GM20431 (cell line): ENCODE measurements around the gene SPAG5.

ENCODE experiments used
- in situ Hi-C: fragments of 300-500 bp; cut with MseI, MboI; formaldehyde crosslinking; loops from one replicate; pipeline ENCODE4 v1.15.0; 2020; ENCODE audit warnings: low sequenced_read_pairs; ENCODE audit not compliant: unreplicated experiment

SPAG5 gene

DNA sequence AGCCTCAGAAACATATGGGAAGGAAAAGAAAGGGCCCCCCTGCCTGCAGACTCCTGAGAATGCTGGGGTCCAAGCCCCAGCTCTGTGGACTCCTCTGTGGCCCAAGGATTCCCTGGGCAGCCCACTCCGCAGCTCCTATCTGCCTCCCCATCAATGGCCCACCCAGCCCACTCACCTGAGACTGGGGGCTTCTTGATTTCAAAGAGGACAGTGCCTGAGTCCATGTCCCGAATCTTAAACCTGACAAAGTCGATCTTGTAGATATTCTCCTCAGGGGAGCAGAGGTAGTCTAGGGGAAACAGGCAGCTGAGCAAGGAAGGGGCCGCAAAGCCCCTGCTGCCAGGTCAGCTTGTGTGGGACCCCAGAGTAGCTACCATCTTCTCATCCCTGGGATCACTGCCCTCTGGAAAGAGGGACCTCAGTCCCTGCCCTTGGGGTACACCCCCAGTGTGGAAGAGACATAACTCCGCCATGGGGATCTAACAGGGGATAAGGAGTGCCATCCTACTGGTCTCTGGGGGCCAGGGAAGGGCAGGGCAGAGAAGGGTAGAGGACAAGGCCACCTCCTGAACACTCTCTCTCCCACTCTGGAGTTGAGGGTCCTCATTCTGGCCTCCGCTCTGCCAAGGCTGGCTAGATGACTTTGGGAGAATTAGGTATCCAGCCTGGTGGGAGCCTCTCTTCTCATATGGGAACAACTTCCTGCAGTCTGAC lies 50.3 kb downstream of the SPAG5 start:
- in situ Hi-C loops: no loop called here

DNA sequence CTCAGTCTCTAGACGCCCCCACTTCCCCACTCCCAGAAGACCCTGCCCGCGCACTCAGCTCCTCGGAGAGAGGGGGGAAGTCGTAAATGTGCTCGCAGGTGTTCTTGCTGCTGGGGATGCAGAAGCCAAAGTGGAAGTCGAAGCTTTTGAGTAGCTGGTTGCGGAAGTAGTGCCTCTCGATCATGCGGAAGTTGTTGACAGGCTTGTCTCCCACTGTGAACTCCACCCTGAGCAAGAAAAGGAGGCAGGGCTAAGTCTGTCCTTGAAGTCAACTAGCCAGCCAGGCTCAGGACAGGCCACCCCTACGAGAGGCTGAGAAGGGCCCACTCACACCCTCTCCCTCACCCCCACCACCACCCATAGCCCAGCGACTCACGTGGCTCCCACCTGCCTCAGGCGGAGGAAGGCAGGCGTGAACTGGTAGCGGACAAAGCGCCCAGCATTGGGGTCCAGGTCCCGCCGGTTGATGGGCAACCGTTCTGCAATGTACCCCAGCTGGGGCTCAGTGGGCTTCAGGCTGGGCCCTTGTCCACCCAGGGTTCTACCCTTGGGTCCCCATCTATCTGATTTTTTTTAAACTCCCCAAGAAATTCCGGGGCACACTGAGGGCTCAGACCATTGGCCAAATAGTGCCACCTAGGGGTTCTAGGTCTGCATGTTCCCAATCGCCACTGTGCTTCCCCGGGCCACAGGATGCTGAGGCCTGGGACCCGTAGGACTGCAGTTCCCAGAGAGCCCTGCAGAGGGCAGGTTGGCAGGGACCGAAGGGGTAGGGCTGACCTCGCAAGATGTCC lies 51.0 kb downstream of the SPAG5 start:
- in situ Hi-C loops: no loop called here

DNA sequence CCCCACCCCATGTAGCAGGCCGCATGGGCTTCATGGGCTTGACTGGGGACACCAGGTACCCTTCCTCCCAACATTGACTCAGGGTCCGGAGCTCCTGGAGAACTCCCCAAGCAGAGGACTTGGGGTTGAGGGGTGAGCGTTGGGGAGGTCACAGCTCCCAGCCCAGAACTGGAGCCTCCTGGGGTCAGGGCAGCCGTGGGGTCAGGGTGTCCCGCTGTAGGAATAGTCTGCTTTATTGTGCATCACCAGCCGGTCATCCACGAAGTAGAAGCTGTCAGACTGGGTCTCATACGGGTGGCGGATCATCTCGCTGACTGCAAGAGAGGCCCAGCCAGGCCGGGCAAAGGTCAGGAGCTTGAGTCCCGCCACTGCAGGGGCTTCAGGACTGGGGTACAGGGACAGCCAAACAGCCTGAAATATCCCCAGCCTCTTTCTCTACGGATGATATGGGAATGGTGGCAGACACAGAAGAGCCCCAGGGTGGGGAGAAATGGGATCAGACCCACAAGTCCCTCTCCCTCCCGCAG lies 51.7 kb downstream of the SPAG5 start:
- in situ Hi-C loops: no loop called here

- in situ Hi-C loops: no loop called here
These were observed 52.9 kb downstream of the SPAG5 start for GRCh38 chr17:28545787-28546415.

- in situ Hi-C loops: no loop called here
These were observed 53.7 kb downstream of the SPAG5 start for GRCh38 chr17:28545141-28545503.

GRCh38 chr17:28544402-28545140 lies 54.3 kb downstream of the SPAG5 start:
- in situ Hi-C loops: no loop called here

- in situ Hi-C loops: no loop called here
These were observed 57.4 kb downstream of the SPAG5 start for GRCh38 chr17:28541439-28541838.

DNA sequence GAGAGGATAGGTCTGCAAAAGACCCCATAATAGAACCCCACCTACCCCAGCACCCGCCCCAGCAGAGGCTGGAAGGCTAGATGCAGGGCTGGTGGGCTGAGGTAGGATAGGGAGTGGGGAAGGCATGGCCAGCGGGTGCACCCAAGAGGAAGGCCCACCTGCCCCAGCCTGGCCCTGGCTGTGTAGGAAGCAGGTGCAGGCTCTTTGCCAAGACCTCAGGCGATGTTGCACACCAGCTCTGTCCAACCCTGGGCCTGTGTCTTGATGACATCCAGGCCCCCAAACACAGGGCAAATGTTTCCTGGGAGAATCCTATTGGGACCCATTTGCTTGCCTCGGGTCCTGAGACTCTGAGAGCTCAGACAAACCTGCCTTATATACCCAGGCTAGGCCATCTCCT lies 58.6 kb downstream of the SPAG5 start:
- in situ Hi-C loops: no loop called here

DNA sequence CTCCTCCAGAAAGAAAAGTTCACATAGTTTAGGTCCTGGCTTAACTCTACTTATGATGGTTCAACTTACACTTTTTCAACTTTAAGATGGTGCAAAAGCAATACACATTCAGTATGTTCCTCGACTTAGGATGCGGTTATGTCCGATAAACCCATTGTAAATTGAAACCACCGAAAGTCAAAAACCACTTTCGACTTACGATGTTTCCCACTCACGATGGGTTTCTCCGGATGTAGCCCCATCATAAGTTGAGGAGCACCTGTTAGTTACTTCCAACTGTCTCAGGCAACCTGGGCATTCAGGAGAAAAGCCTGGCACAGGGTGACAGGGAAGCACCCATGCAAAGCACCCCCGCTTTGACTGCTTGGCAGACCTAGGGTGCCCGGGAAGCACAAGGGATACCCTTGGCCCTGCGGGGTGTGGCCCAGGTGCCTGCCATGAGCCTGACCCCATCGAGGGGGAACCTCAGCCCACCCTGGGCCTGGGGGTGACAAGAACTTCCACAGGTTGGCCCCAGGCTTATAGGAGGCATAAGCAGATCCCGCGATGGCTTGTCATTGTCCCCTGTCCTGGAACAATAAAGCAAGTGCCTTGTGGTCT lies 60.4 kb downstream of the SPAG5 start:
- in situ Hi-C loops: loop anchor here (5.0 kb wide), 1 partner anchor 41 kb away; no protein-coding TSS in a partner anchor

DNA sequence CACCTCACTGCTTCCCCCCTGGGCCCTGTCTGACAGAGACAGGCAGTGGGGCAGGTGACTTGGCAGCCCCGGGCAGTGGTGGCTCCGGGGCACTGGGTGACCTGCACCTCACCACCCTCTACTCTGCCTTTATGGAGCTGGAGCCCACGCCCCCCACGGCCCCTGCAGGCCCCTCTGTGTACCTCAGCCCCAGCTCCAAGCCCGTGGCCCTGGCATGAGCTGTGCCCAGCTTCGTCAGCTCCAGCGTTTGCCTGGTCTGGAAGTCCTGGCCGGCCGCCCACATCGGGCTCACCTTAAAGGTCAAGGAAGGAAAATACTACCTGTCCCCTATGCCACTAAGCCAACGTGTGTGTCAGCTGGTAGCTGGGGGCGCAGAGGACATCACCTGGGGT lies 61.6 kb downstream of the SPAG5 start:
- in situ Hi-C loops: loop anchor here (5.0 kb wide), 1 partner anchor 40 kb away; no protein-coding TSS in a partner anchor

GRCh38 chr17:28536532-28537218 lies 62.1 kb downstream of the SPAG5 start:
- in situ Hi-C loops: loop anchor here (5.0 kb wide), 1 partner anchor 39 kb away; no protein-coding TSS in a partner anchor

DNA sequence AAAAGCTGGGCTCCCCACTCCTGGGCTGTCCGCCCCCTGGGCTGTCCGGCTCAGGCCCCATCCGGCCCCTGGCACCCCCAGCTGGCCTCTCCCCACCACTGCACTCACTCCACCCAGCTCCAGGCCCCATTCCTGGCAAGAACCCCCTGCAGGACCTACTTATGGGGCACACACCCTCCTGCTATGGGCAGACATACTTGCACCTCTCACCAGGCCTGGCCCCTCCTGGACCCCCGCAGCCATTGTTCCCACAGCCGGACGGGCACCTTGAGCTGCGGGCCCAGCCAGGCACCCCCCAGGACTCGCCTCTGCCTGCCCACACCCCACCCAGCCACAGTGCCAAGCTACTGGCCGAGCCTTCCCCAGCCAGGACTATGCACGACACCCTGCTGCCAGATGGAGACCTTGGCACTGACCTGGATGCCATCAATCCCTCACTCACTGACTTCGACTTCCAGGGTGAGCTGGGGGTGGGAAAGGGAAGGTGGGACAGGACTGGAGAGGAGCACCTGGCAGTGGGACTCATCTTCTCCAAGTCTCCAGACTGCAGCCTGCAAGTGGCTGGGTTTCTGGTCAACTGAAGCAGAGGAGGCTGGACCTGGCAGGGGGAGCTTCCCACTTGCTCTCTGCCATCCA lies 64.0 kb downstream of the SPAG5 start:
- in situ Hi-C loops: loop anchor here (5.0 kb wide), 1 partner anchor 38 kb away; no protein-coding TSS in a partner anchor

DNA sequence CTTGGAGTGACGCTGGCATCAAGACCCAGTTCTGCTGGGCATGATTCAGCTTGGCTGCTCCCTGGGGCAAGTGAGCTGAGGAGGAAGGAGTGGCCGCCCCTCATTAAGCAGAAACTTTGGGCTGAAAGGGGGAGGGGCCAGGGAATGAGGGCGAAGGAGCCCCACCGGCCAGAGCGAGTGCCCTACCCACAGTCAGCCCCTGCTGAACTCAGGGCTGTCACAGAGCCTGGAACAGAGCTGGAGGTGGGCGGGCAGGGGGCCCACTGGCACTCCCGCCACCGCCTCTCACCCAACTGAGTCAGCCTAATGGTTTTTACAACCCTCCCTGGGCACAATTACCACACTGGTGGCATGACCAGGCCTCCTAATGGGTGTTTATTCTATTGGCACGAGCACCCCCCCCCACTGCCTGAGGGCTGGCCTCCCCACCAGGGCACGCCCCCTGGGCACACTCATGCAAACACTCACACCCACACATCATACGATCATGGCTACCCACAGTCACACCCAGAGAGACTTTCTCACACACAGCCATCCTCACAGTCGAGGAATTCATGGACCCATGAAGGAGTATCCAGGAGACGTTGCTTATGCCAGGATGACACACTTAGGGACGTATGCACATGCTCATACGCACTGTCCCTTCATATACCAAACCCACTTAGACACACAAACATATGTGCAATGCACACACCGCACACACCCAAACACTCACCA lies 65.6 kb downstream of the SPAG5 start:
- in situ Hi-C loops: no loop called here

- in situ Hi-C loops: no loop called here
These were observed 66.5 kb downstream of the SPAG5 start for GRCh38 chr17:28532050-28532960.

DNA sequence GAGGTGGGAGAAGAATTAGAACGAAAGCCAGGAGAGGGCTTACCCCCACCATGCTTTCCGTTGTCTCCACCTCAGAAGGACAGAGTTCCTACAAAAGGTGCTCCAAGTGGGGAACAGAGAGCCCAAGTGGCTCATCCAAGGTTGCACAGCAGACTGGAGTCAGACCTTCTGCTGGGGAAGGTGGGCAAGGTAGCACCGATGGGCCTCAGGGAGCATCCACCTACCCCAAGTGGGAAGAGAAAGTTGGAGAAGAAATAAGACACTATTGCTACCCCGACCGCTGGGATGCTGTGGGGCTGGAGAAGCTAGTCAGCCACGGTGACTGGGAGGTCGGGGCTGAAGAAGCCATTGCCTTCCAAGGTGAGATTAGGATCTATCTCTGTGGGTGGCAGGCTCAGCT lies 67.9 kb downstream of the SPAG5 start:
- in situ Hi-C loops: no loop called here

GRCh38 chr17:28530250-28530649 lies 68.6 kb downstream of the SPAG5 start:
- in situ Hi-C loops: no loop called here

- in situ Hi-C loops: no loop called here
These were observed 69.8 kb downstream of the SPAG5 start for GRCh38 chr17:28529013-28529400.
